Activated T-helper 2 cell treated with anti-CD3 and anti-CD28 coated beads, Interferon-gamma antibody, Interleukin-2, Interleukin-4, amounts not matched to agents 10 μg/mL and 5 μg/mL and 100 μg/mL, durations not matched to agents 14 hours and 24 hours and 36 hours (primary cell): ENCODE results near the gene MYEF2. TPM values are rescaled to one million over a fixed set of nuclear protein-coding genes. Genes with fewer than 3 reads are reported as not detected.

ENCODE experiments used
- DNase-seq: peaks from one replicate; pipeline ENCODE4 v3.0.0; 2021; ENCODE audit warnings: low spot score
- H3K27ac Mint-ChIP-seq: one replicate; pipeline ENCODE4 v1.8.0; 2021; ENCODE audit warnings: mixed read lengths
- H3K27me3 Mint-ChIP-seq: one replicate; pipeline ENCODE4 v1.8.0; 2021; ENCODE audit warnings: low read depth, mixed read lengths
- H3K36me3 Mint-ChIP-seq: one replicate; pipeline ENCODE4 v1.8.0; 2021; ENCODE audit warnings: low read depth, mixed read lengths
- H3K4me1 Mint-ChIP-seq: one replicate; pipeline ENCODE4 v1.8.0; 2021; ENCODE audit warnings: low read depth, mixed read lengths
- H3K4me3 Mint-ChIP-seq: one replicate; pipeline ENCODE4 v1.8.0; 2021; ENCODE audit warnings: low read depth, mild to moderate bottlenecking, moderate library complexity, mixed read lengths
- H3K9me3 Mint-ChIP-seq: one replicate; pipeline ENCODE4 v1.8.0; 2021; ENCODE audit warnings: mixed read lengths
- intact Hi-C: fragments of 100-400 bp; cut with micrococcal nuclease; formaldehyde crosslinking; loops from one replicate; pipeline ENCODE4 v1.15.1; 2023
- total RNA-seq: library from RNA; stranded (reverse); gene quantifications from 2 replicates; pipeline ENCODE4 v1.2.3, GENCODE V29; 2022

The MYEF2 gene
- total RNA-seq, 1 donor from 2014 or later, result 36.3 TPM

- DNase-seq, result no peak
- H3K36me3 Mint-ChIP-seq, result peaks cover 21% of the 10 kb centered on the region
- peaks cover 12% of the 10 kb centered on the region for H3K9me3 Mint-ChIP-seq
- intact Hi-C loops, result loop anchor here (5.0 kb wide), 1 partner anchor 154 kb away; the partner anchor contains the start of gene DUT
- no peak overlapping the region for H3K27ac Mint-ChIP-seq
- H3K4me3 Mint-ChIP-seq, result peak overlapping the region; percentile 17
- peaks cover 15% of the 10 kb centered on the region for H3K4me1 Mint-ChIP-seq
- peaks cover 19% of the 10 kb centered on the region for H3K27me3 Mint-ChIP-seq
Observed at GRCh38 chr15:48178648-48178931, 495 bp upstream of the MYEF2 start.

- peaks cover 32% of the 10 kb centered on the region for H3K36me3 Mint-ChIP-seq
- peaks cover 24% of the 10 kb centered on the region for H3K9me3 Mint-ChIP-seq
- intact Hi-C loops, result loop anchor here (5.0 kb wide), 1 partner anchor 155 kb away; the partner anchor contains the start of gene DUT
- H3K4me1 Mint-ChIP-seq, result peaks cover 18% of the 10 kb centered on the region
- DNase-seq, result no peak
- H3K4me3 Mint-ChIP-seq, result peak overlapping the region; percentile 90
- H3K27me3 Mint-ChIP-seq, result peaks cover 15% of the 10 kb centered on the region
- H3K27ac Mint-ChIP-seq, result peak overlapping the region; percentile 93
Observed at GRCh38 chr15:48177383-48177765, 721 bp downstream of the MYEF2 start.

GRCh38 chr15:48176957-48177356, 1.1 kb downstream of the MYEF2 start:
- Mint-ChIP-seq H3K27ac (peak overlapping the region; percentile 93), H3K4me3 (peak overlapping the region; percentile 90), H3K36me3 (peaks cover 35% of the 10 kb centered on the region), H3K9me3 (peaks cover 27% of the 10 kb centered on the region), H3K4me1 (peaks cover 18% of the 10 kb centered on the region), H3K27me3 (peaks cover 11% of the 10 kb centered on the region)
- DNase-seq, result no peak
- intact Hi-C loops, result loop anchor here (5.0 kb wide), 1 partner anchor 155 kb away; the partner anchor contains the start of gene DUT

GRCh38 chr15:48176112-48176511, 2.0 kb downstream of the MYEF2 start:
- no peak overlapping the region for H3K27ac Mint-ChIP-seq
- H3K27me3 Mint-ChIP-seq, result peaks cover 8% of the 10 kb centered on the region
- intact Hi-C loops, result loop anchor here (5.0 kb wide), 1 partner anchor 156 kb away; the partner anchor contains the start of gene DUT
- no peak overlapping the region for H3K4me3 Mint-ChIP-seq
- peaks cover 27% of the 10 kb centered on the region for H3K9me3 Mint-ChIP-seq
- no peak for DNase-seq
- H3K4me1 Mint-ChIP-seq, result peaks cover 18% of the 10 kb centered on the region
- peaks cover 38% of the 10 kb centered on the region for H3K36me3 Mint-ChIP-seq

- peak overlapping the region; percentile 17 for H3K27ac Mint-ChIP-seq
- intact Hi-C loops, result loop anchor here (5.0 kb wide), 1 partner anchor 157 kb away; the partner anchor contains the start of gene DUT
- peaks cover 18% of the 10 kb centered on the region for H3K4me1 Mint-ChIP-seq
- peaks cover 4% of the 10 kb centered on the region for H3K27me3 Mint-ChIP-seq
- peaks cover 27% of the 10 kb centered on the region for H3K9me3 Mint-ChIP-seq
- no peak overlapping the region for H3K4me3 Mint-ChIP-seq
- H3K36me3 Mint-ChIP-seq, result peaks cover 42% of the 10 kb centered on the region
- DNase-seq, result no peak
Observed at GRCh38 chr15:48175126-48175525, 3.0 kb downstream of the MYEF2 start.

- peaks cover 27% of the 10 kb centered on the region for H3K9me3 Mint-ChIP-seq
- peaks cover 8% of the 10 kb centered on the region for H3K4me1 Mint-ChIP-seq
- no peak overlapping the region for H3K27ac Mint-ChIP-seq
- intact Hi-C loops, result no loop called here
- H3K36me3 Mint-ChIP-seq, result peaks cover 57% of the 10 kb centered on the region
- DNase-seq, result no peak
- no peaks in the 10 kb centered on the region for H3K27me3 Mint-ChIP-seq
- H3K4me3 Mint-ChIP-seq, result no peak overlapping the region
Observed at GRCh38 chr15:48170981-48171380, 7.1 kb downstream of the MYEF2 start.

- Mint-ChIP-seq H3K27ac (no peak overlapping the region), H3K27me3 (no peaks in the 10 kb centered on the region), H3K4me1 (peaks cover 5% of the 10 kb centered on the region), H3K9me3 (peaks cover 16% of the 10 kb centered on the region), H3K4me3 (no peak overlapping the region), H3K36me3 (peaks cover 49% of the 10 kb centered on the region)
- intact Hi-C loops, result no loop called here
- DNase-seq, result no peak
Observed at GRCh38 chr15:48168616-48169015, 9.5 kb downstream of the MYEF2 start.

- H3K36me3 Mint-ChIP-seq, result peaks cover 46% of the 10 kb centered on the region
- no peaks in the 10 kb centered on the region for H3K27me3 Mint-ChIP-seq
- DNase-seq, result no peak
- intact Hi-C loops, result no loop called here
- no peaks in the 10 kb centered on the region for H3K9me3 Mint-ChIP-seq
- no peaks in the 10 kb centered on the region for H3K4me1 Mint-ChIP-seq
- no peak overlapping the region for H3K27ac Mint-ChIP-seq
- no peak overlapping the region for H3K4me3 Mint-ChIP-seq
Observed at GRCh38 chr15:48153526-48153925, 24.6 kb downstream of the MYEF2 start.

- peaks cover 46% of the 10 kb centered on the region for H3K36me3 Mint-ChIP-seq
- H3K27me3 Mint-ChIP-seq, result no peaks in the 10 kb centered on the region
- intact Hi-C loops, result no loop called here
- no peak for DNase-seq
- H3K9me3 Mint-ChIP-seq, result no peaks in the 10 kb centered on the region
- H3K27ac Mint-ChIP-seq, result no peak overlapping the region
- no peak overlapping the region for H3K4me3 Mint-ChIP-seq
- H3K4me1 Mint-ChIP-seq, result peaks cover 16% of the 10 kb centered on the region
Observed at GRCh38 chr15:48149858-48150257, 28.2 kb downstream of the MYEF2 start.

- intact Hi-C loops, result no loop called here
- H3K4me3 Mint-ChIP-seq, result no peak overlapping the region
- peaks cover 48% of the 10 kb centered on the region for H3K36me3 Mint-ChIP-seq
- no peaks in the 10 kb centered on the region for H3K9me3 Mint-ChIP-seq
- no peak for DNase-seq
- H3K4me1 Mint-ChIP-seq, result peaks cover 28% of the 10 kb centered on the region
- H3K27me3 Mint-ChIP-seq, result no peaks in the 10 kb centered on the region
- no peak overlapping the region for H3K27ac Mint-ChIP-seq
Observed at GRCh38 chr15:48147358-48147757, 30.7 kb downstream of the MYEF2 start.

GRCh38 chr15:48145923-48146322, 32.2 kb downstream of the MYEF2 start:
- Mint-ChIP-seq H3K36me3 (peaks cover 42% of the 10 kb centered on the region), H3K4me3 (no peak overlapping the region), H3K4me1 (peaks cover 28% of the 10 kb centered on the region), H3K27me3 (no peaks in the 10 kb centered on the region), H3K9me3 (no peaks in the 10 kb centered on the region), H3K27ac (no peak overlapping the region)
- intact Hi-C loops, result no loop called here
- no peak for DNase-seq

- H3K4me3 Mint-ChIP-seq, result no peak overlapping the region
- H3K27ac Mint-ChIP-seq, result no peak overlapping the region
- peaks cover 28% of the 10 kb centered on the region for H3K4me1 Mint-ChIP-seq
- DNase-seq, result no peak
- no peaks in the 10 kb centered on the region for H3K9me3 Mint-ChIP-seq
- intact Hi-C loops, result no loop called here
- peaks cover 39% of the 10 kb centered on the region for H3K36me3 Mint-ChIP-seq
- H3K27me3 Mint-ChIP-seq, result no peaks in the 10 kb centered on the region
Observed at GRCh38 chr15:48144889-48145288, 33.2 kb downstream of the MYEF2 start.

- Mint-ChIP-seq H3K27me3 (no peaks in the 10 kb centered on the region), H3K36me3 (peaks cover 31% of the 10 kb centered on the region), H3K4me1 (peaks cover 28% of the 10 kb centered on the region), H3K9me3 (no peaks in the 10 kb centered on the region), H3K4me3 (no peak overlapping the region), H3K27ac (no peak overlapping the region)
- intact Hi-C loops, result no loop called here
- DNase-seq, result no peak
Observed at GRCh38 chr15:48143856-48144255, 34.2 kb downstream of the MYEF2 start.

- H3K27ac Mint-ChIP-seq, result no peak overlapping the region
- peaks cover 8% of the 10 kb centered on the region for H3K27me3 Mint-ChIP-seq
- H3K4me3 Mint-ChIP-seq, result no peak overlapping the region
- H3K4me1 Mint-ChIP-seq, result peaks cover 2% of the 10 kb centered on the region
- H3K9me3 Mint-ChIP-seq, result no peaks in the 10 kb centered on the region
- H3K36me3 Mint-ChIP-seq, result no peaks in the 10 kb centered on the region
- intact Hi-C loops, result no loop called here
- DNase-seq, result no peak
Observed at GRCh38 chr15:48132874-48133273, 45.2 kb downstream of the MYEF2 start.
